Osteocyte (in vitro differentiated cells): ENCODE measurements around the gene MOB3B. TPM values are rescaled to one million over a fixed set of nuclear protein-coding genes. Genes with fewer than 3 reads are reported as not detected.

ENCODE experiments used
- DNase-seq: peaks from one replicate; pipeline ENCODE4 v3.0.0; 2021; ENCODE audit warnings: mixed read lengths; ENCODE audit not compliant: unreplicated experiment; ENCODE audit errors: extremely low spot score
- H3K27ac Mint-ChIP-seq: one replicate; pipeline ENCODE4 v1.8.0; 2021; ENCODE audit warnings: mild to moderate bottlenecking, mixed read lengths; ENCODE audit not compliant: unreplicated experiment
- H3K27me3 Mint-ChIP-seq: one replicate; pipeline ENCODE4 v1.8.0; 2021; ENCODE audit warnings: mixed read lengths; ENCODE audit not compliant: unreplicated experiment
- H3K36me3 Mint-ChIP-seq: one replicate; pipeline ENCODE4 v1.8.0; 2021; ENCODE audit warnings: mixed read lengths; ENCODE audit not compliant: unreplicated experiment
- H3K4me1 Mint-ChIP-seq: one replicate; pipeline ENCODE4 v1.8.0; 2021; ENCODE audit warnings: mixed read lengths; ENCODE audit not compliant: unreplicated experiment
- H3K4me3 Mint-ChIP-seq: one replicate; pipeline ENCODE4 v1.8.0; 2021; ENCODE audit warnings: mild to moderate bottlenecking, moderate library complexity, mixed read lengths; ENCODE audit not compliant: unreplicated experiment
- H3K9me3 Mint-ChIP-seq: one replicate; pipeline ENCODE4 v1.8.0; 2021; ENCODE audit warnings: mixed read lengths; ENCODE audit not compliant: unreplicated experiment
- total RNA-seq: library from RNA; stranded (reverse); gene quantifications from 2 replicates; pipeline ENCODE4 v1.2.1, GENCODE V29; 2021
- TF ChIP-seq, protein P1 (sequence below): fragments of 200-600 bp; sonication (generic); IDR thresholded peaks from 2 replicates; pipeline ENCODE4 v1.5.0; 2021; ENCODE audit warnings: antibody characterized with exemption, mild to moderate bottlenecking, moderate library complexity

The MOB3B gene
- total RNA-seq, 1 donor from 2014 or later: 7.6 TPM

GRCh38 chr9:27310582-27310981 lies 219.0 kb downstream of the MOB3B start:
- TF ChIP-seq, protein P1, sequence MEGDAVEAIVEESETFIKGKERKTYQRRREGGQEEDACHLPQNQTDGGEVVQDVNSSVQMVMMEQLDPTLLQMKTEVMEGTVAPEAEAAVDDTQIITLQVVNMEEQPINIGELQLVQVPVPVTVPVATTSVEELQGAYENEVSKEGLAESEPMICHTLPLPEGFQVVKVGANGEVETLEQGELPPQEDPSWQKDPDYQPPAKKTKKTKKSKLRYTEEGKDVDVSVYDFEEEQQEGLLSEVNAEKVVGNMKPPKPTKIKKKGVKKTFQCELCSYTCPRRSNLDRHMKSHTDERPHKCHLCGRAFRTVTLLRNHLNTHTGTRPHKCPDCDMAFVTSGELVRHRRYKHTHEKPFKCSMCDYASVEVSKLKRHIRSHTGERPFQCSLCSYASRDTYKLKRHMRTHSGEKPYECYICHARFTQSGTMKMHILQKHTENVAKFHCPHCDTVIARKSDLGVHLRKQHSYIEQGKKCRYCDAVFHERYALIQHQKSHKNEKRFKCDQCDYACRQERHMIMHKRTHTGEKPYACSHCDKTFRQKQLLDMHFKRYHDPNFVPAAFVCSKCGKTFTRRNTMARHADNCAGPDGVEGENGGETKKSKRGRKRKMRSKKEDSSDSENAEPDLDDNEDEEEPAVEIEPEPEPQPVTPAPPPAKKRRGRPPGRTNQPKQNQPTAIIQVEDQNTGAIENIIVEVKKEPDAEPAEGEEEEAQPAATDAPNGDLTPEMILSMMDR: no peak
- Mint-ChIP-seq H3K27me3 (peaks cover 29% of the 10 kb centered on the region), H3K27ac (no peak overlapping the region), H3K4me3 (no peak overlapping the region), H3K9me3 (no peaks in the 10 kb centered on the region), H3K36me3 (no peaks in the 10 kb centered on the region), H3K4me1 (no peaks in the 10 kb centered on the region)
- DNase-seq: no peak

- Mint-ChIP-seq H3K9me3 (no peaks in the 10 kb centered on the region), H3K4me3 (no peak overlapping the region), H3K27me3 (peaks cover 34% of the 10 kb centered on the region), H3K27ac (no peak overlapping the region), H3K36me3 (no peaks in the 10 kb centered on the region), H3K4me1 (no peaks in the 10 kb centered on the region)
- TF ChIP-seq, protein P1: no peak
- no peak for DNase-seq
These were observed 220.8 kb downstream of the MOB3B start for GRCh38 chr9:27308691-27309390.

DNA sequence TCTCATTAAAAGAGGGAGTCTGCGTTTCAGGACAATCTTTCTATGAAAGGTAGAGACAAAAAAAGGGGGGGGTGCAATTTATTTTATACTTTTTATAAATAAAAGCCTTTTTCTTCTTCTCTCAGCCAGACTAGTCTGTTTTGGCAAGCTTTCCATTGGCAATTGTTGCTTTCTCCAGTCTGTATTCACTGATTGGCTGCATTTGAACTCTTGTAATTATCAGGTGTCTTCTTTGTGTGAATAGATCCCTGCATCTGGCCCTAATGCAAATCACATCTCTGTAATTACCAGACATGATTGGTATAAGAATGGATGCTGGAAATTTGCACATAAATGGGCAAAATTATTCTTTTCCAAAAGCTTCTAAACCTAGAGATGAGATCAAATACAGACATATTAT lies 225.1 kb downstream of the MOB3B start:
- peaks cover 44% of the 10 kb centered on the region for H3K27me3 Mint-ChIP-seq
- no peaks in the 10 kb centered on the region for H3K9me3 Mint-ChIP-seq
- no peaks in the 10 kb centered on the region for H3K36me3 Mint-ChIP-seq
- TF ChIP-seq, protein P1: no peak
- H3K27ac Mint-ChIP-seq: no peak overlapping the region
- DNase-seq: no peak
- H3K4me1 Mint-ChIP-seq: peaks cover 6% of the 10 kb centered on the region
- H3K4me3 Mint-ChIP-seq: no peak overlapping the region

DNA sequence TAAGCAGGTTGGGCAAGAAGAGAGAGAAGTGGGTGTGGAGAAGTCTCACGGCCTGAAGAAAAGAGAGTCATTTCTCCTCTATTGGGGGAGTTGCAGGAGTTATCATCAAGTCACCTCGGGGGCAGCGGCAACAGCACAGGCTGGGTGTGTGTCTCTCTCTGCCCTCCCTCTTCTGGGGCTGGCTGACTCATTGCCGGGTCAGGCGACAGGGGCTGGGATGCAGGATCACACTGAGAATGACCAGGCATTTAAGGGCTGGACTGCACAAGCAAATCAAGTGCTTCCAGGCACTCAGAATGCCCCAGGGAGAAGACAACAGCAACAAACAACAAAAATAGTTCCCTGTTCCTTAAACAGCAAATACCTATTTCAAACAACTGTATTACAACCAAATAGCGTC lies 226.4 kb downstream of the MOB3B start:
- no peak for DNase-seq
- H3K4me1 Mint-ChIP-seq: peaks cover 6% of the 10 kb centered on the region

GRCh38 chr9:27297050-27297449 lies 232.6 kb downstream of the MOB3B start, which contains the start of gene EQTN:
EQTN (minus strand) TSS chr9:27297150; CDS start chr9:27297055, 95 bp downstream.
- H3K4me1 Mint-ChIP-seq: peaks cover 5% of the 10 kb centered on the region
- no peak within 1 kb of the TSS for H3K4me3 Mint-ChIP-seq
- TF ChIP-seq, protein P1: no peak
- H3K27me3 Mint-ChIP-seq: peaks cover 54% of the 10 kb centered on the region
- H3K9me3 Mint-ChIP-seq: no peaks in the 10 kb centered on the region
- no peaks in the 10 kb centered on the region for H3K36me3 Mint-ChIP-seq
- H3K27ac Mint-ChIP-seq: no peak within 1 kb of the TSS
- no peak for DNase-seq

More for the DNA sequence above, 226.4 kb downstream of the MOB3B start:
- H3K27me3 Mint-ChIP-seq: peaks cover 46% of the 10 kb centered on the region
- TF ChIP-seq, protein P1: no peak
- no peak overlapping the region for H3K27ac Mint-ChIP-seq
- no peaks in the 10 kb centered on the region for H3K9me3 Mint-ChIP-seq
- no peaks in the 10 kb centered on the region for H3K36me3 Mint-ChIP-seq
- no peak overlapping the region for H3K4me3 Mint-ChIP-seq
